HEK293 (cell line): ENCODE data around the gene COPB1.

ENCODE experiments used
- CTCF ChIA-PET: fragments of 350-600 bp; formaldehyde crosslinking; extraction: SDS; loops from one replicate; lab custom pipeline; 2021; ENCODE audit warnings: antibody characterized with exemption; lab: Yijun Ruan, JAX
- POLR2A ChIA-PET: fragments of 300-600 bp; formaldehyde crosslinking; extraction: SDS; loops from one replicate; lab custom pipeline; 2020; ENCODE audit warnings: antibody characterized with exemption, inconsistent platforms; lab: Yijun Ruan, JAX
- H3K27ac ChIP-seq: fragments of 200-500 bp; sonication (Bioruptor generic); 2 replicates; pipeline ENCODE4 v1.5.1; 2014; ENCODE audit warnings: low read depth, low read length, control low read depth, inconsistent platforms; ENCODE audit errors: extremely low read depth
- H3K36me3 ChIP-seq, 2 experiments: fragments of 200-500 bp in 1 of 2; sonication (Bioruptor generic) in 1 of 2; 1 replicate in 1 of 2; 2 replicates in 1 of 2; pipeline ENCODE4 v1.5.1; 2014 to 2017; ENCODE audit warnings: inconsistent platforms in 2 of 2, low read length in 2 of 2; ENCODE audit not compliant: control insufficient read depth in 2 of 2, insufficient read depth in 1 of 2
- H3K4me1 ChIP-seq: fragments of 200-500 bp; sonication (Bioruptor generic); 2 replicates; pipeline ENCODE4 v1.5.1; 2014; ENCODE audit warnings: mild to moderate bottlenecking, low read length, inconsistent platforms; ENCODE audit not compliant: control insufficient read depth, insufficient read depth
- H3K4me3 ChIP-seq: 2 replicates; pipeline ENCODE4 v1.5.1; 2011; ENCODE audit warnings: low read depth, mild to moderate bottlenecking, control low read depth, low read length, moderate library complexity
- H3K9me3 ChIP-seq: fragments of 200-500 bp; sonication (Bioruptor generic); 2 replicates; pipeline ENCODE4 v1.5.1; 2014; ENCODE audit warnings: low read depth, low read length, inconsistent platforms; ENCODE audit not compliant: control insufficient read depth, insufficient read depth
- FEZF1 ChIP-seq: fragments of 450-650 bp; formaldehyde crosslinking; IDR thresholded peaks from 2 replicates; pipeline ENCODE4 v1.5.1; 2016; ENCODE audit warnings: missing biosample characterization, missing genetic modification characterization
- GLI2 ChIP-seq: fragments of 450-650 bp; formaldehyde crosslinking; IDR thresholded peaks from 2 replicates; pipeline ENCODE4; 2017; ENCODE audit warnings: missing biosample characterization, missing genetic modification characterization, low read depth, borderline replicate concordance
- GLI4 ChIP-seq: fragments of 450-650 bp; formaldehyde crosslinking; IDR thresholded peaks from 2 replicates; pipeline ENCODE4 v1.5.1; 2016; ENCODE audit warnings: missing biosample characterization, missing genetic modification characterization
- IKZF3 ChIP-seq: fragments of 450-650 bp; IDR thresholded peaks from 2 replicates; pipeline ENCODE4 v1.5.0; 2018; ENCODE audit warnings: missing biosample characterization, mild to moderate bottlenecking, missing genetic modification characterization, moderate library complexity
- PRDM1 ChIP-seq: fragments of 450-650 bp; formaldehyde crosslinking; IDR thresholded peaks from 2 replicates; pipeline ENCODE4; 2016; ENCODE audit warnings: missing biosample characterization, missing genetic modification characterization
- REPIN1 ChIP-seq: fragments of 450-650 bp; formaldehyde crosslinking; IDR thresholded peaks from 2 replicates; pipeline ENCODE4 v1.5.1; 2017; ENCODE audit warnings: missing biosample characterization, missing genetic modification characterization, low read depth
- SP2 ChIP-seq: fragments of 450-650 bp; formaldehyde crosslinking; IDR thresholded peaks from 2 replicates; pipeline ENCODE4 v1.5.1; 2016; ENCODE audit warnings: missing biosample characterization, missing genetic modification characterization
- SP7 ChIP-seq: fragments of 450-650 bp; formaldehyde crosslinking; IDR thresholded peaks from 2 replicates; pipeline ENCODE4 v1.5.1; 2016; ENCODE audit warnings: missing biosample characterization, missing genetic modification characterization
- ZBTB1 ChIP-seq: fragments of 450-650 bp; formaldehyde crosslinking; IDR thresholded peaks from 2 replicates; pipeline ENCODE4 v1.5.1; 2016; ENCODE audit warnings: missing biosample characterization, missing genetic modification characterization
- ZBTB20 ChIP-seq: fragments of 450-650 bp; formaldehyde crosslinking; IDR thresholded peaks from 2 replicates; pipeline ENCODE4 v1.5.1; 2016; ENCODE audit warnings: missing biosample characterization, missing genetic modification characterization
- ZBTB8A ChIP-seq: fragments of 450-650 bp; formaldehyde crosslinking; IDR thresholded peaks from 2 replicates; pipeline ENCODE4 v1.5.1; 2016; ENCODE audit warnings: missing biosample characterization, missing genetic modification characterization
- ZNF112 ChIP-seq: fragments of 450-650 bp; formaldehyde crosslinking; IDR thresholded peaks from 2 replicates; pipeline ENCODE4 v1.5.0; 2017; ENCODE audit warnings: missing biosample characterization, missing genetic modification characterization
- ZNF140 ChIP-seq: fragments of 450-650 bp; formaldehyde crosslinking; IDR thresholded peaks from 2 replicates; pipeline ENCODE4 v1.5.1; 2016; ENCODE audit warnings: missing biosample characterization, missing genetic modification characterization
- ZNF146 ChIP-seq: fragments of 450-650 bp; formaldehyde crosslinking; IDR thresholded peaks from 2 replicates; pipeline ENCODE4 v1.5.1; 2016; ENCODE audit warnings: missing biosample characterization, missing genetic modification characterization
- ZNF221 ChIP-seq: fragments of 450-650 bp; formaldehyde crosslinking; IDR thresholded peaks from 2 replicates; pipeline ENCODE4 v1.5.1; 2017; ENCODE audit warnings: missing biosample characterization, missing genetic modification characterization, borderline replicate concordance
- ZNF223 ChIP-seq: fragments of 450-650 bp; formaldehyde crosslinking; IDR thresholded peaks from 2 replicates; pipeline ENCODE4 v1.5.1; 2016; ENCODE audit warnings: missing biosample characterization, missing genetic modification characterization
- ZNF248 ChIP-seq: fragments of 450-650 bp; formaldehyde crosslinking; IDR thresholded peaks from 2 replicates; pipeline ENCODE4 v1.5.1; 2017; ENCODE audit warnings: missing biosample characterization, missing genetic modification characterization
- ZNF335 ChIP-seq: fragments of 450-650 bp; formaldehyde crosslinking; conservative IDR thresholded peaks from 2 replicates; pipeline ENCODE4 v1.5.1; 2016; ENCODE audit warnings: missing biosample characterization, missing genetic modification characterization
- ZNF404 ChIP-seq: fragments of 450-650 bp; formaldehyde crosslinking; IDR thresholded peaks from 2 replicates; pipeline ENCODE4 v1.5.1; 2017; ENCODE audit warnings: missing biosample characterization, missing genetic modification characterization
- ZNF433 ChIP-seq: fragments of 450-650 bp; formaldehyde crosslinking; IDR thresholded peaks from 2 replicates; pipeline ENCODE4 v1.5.1; 2016; ENCODE audit warnings: missing biosample characterization, missing genetic modification characterization, low read depth
- ZNF514 ChIP-seq: fragments of 450-650 bp; formaldehyde crosslinking; IDR thresholded peaks from 2 replicates; pipeline ENCODE4 v1.5.1; 2016; ENCODE audit warnings: missing biosample characterization, missing genetic modification characterization
- ZNF530 ChIP-seq: fragments of 450-650 bp; formaldehyde crosslinking; IDR thresholded peaks from 2 replicates; pipeline ENCODE4 v1.5.1; 2016; ENCODE audit warnings: low read depth, missing biosample characterization, missing genetic modification characterization
- ZNF548 ChIP-seq: fragments of 450-650 bp; formaldehyde crosslinking; IDR thresholded peaks from 2 replicates; pipeline ENCODE4 v1.5.1; 2016; ENCODE audit warnings: missing biosample characterization, missing genetic modification characterization
- ZNF560 ChIP-seq: fragments of 450-650 bp; formaldehyde crosslinking; IDR thresholded peaks from 2 replicates; pipeline ENCODE4 v1.5.1; 2017; ENCODE audit warnings: missing biosample characterization, missing genetic modification characterization, borderline replicate concordance
- ZNF561 ChIP-seq: fragments of 450-650 bp; IDR thresholded peaks from 2 replicates; pipeline ENCODE4 v1.5.1; 2018; ENCODE audit warnings: missing biosample characterization, missing genetic modification characterization, borderline replicate concordance
- ZNF677 ChIP-seq: fragments of 450-650 bp; IDR thresholded peaks from 2 replicates; pipeline ENCODE4 v1.5.0; 2018; ENCODE audit warnings: missing biosample characterization, mild to moderate bottlenecking, missing genetic modification characterization, moderate library complexity
- ZNF768 ChIP-seq: fragments of 450-650 bp; formaldehyde crosslinking; IDR thresholded peaks from 2 replicates; pipeline ENCODE4 v1.5.1; 2018; ENCODE audit warnings: missing biosample characterization, mild to moderate bottlenecking, missing genetic modification characterization
- ZXDB ChIP-seq: fragments of 450-650 bp; formaldehyde crosslinking; IDR thresholded peaks from 2 replicates; pipeline ENCODE4 v1.5.1; 2016; ENCODE audit warnings: missing biosample characterization, missing genetic modification characterization
- TF ChIP-seq, protein P1 (sequence below): fragments of 450-650 bp; formaldehyde crosslinking; optimal IDR thresholded peaks from 2 replicates; pipeline ENCODE3; 2016; ENCODE audit warnings: missing biosample characterization, mild to moderate bottlenecking, missing genetic modification characterization
- TF ChIP-seq, protein P2 (sequence below): fragments of 450-650 bp; formaldehyde crosslinking; IDR thresholded peaks from 2 replicates; pipeline ENCODE4 v1.5.1; 2016; ENCODE audit warnings: missing biosample characterization, missing genetic modification characterization

COPB1 gene

DNA sequence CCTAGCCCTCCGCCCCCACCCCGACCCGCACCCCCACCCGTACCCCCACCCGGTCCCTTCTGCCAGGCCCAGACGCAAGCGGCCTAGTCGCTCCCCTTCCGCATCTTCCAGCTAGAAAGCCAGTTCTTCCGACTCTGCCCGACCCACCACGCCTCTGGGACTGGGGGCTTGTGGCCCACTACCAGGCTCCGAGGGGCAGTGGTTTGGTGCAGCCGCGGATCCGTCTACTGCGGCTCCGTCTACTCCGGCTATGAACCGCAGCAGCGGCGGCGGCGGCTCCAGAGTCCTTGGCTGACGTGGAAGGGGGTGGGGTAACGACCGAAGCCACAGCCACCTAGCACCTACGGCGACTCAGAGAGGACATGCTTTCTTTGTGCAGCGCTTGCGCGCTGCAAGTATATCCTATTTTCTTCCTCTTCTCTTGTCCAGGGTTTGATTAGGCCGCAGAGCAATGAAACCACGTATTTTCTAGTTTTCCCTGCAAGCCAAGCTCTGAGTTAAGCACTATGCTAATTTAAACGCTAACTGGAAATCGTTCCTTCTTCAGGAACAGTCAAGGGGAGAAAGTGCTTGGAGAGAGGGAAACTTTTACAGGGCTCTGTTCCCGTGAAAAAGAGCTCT, at the start of gene COPB1 (continued):
- TF ChIP-seq SP2 (tag by site-specific recombination) = 0 out of 2 replicates have a peak, but pooled peaks have one; percentile 16
- TF ChIP-seq PRDM1 (tag by site-specific recombination) = peak; percentile 95
- TF ChIP-seq, protein P1, sequence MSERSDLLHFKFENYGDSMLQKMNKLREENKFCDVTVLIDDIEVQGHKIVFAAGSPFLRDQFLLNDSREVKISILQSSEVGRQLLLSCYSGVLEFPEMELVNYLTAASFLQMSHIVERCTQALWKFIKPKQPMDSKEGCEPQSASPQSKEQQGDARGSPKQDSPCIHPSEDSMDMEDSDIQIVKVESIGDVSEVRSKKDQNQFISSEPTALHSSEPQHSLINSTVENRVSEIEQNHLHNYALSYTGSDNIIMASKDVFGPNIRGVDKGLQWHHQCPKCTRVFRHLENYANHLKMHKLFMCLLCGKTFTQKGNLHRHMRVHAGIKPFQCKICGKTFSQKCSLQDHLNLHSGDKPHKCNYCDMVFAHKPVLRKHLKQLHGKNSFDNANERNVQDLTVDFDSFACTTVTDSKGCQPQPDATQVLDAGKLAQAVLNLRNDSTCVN (tag by site-specific recombination) = peak; percentile 15
- no peak for TF ChIP-seq ZNF404
- no peak for TF ChIP-seq ZNF223 (tag by site-specific recombination)
- peak; percentile 43; the same call in 1 of the 2 replicates for TF ChIP-seq ZNF335 (tag by site-specific recombination)
- TF ChIP-seq ZNF140 (tag by site-specific recombination) = no peak
- TF ChIP-seq REPIN1 (tag by site-specific recombination) = no peak
- no peak for TF ChIP-seq IKZF3
- peak; percentile 29; the same call in 1 of the 2 replicates for TF ChIP-seq SP7 (tag by site-specific recombination)
- TF ChIP-seq ZNF561 (tag by site-specific recombination) = 0 out of 2 replicates have a peak, but pooled peaks have one; percentile 25
- TF ChIP-seq ZNF560 (tag by site-specific recombination) = peak; percentile 78
- TF ChIP-seq ZXDB (tag by site-specific recombination) = peak; percentile 26; the same call in 1 of the 2 replicates
- TF ChIP-seq, all 188 proteins: peak for 21

DNA sequence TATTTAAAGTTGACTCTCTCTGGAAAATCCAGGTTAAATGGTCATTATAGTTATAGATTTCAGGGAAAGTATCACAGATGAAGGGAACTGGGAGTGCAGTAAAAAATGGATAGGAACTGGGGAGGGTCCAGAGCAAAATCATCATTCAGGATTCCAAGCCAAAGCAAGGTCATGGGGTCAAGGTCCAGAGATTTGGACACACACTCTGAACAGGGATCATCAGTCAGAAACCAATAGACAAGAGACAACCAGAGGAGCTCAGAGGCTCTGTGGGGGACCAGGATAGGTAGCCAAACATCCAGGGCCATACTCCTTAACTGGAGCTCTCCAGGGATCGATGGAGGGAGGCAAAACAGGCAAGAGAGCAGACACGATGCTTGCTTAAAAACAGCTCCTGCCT, 47.8 kb upstream of the COPB1 start:
- CTCF ChIA-PET = no interaction called here
- H3K4me3 ChIP-seq = no peak overlapping the region
- H3K27ac ChIP-seq = no peak overlapping the region
- no peaks in the 10 kb centered on the region for H3K9me3 ChIP-seq
- H3K4me1 ChIP-seq = no peaks in the 10 kb centered on the region
- TF ChIP-seq ZNF112 (tag by site-specific recombination) (no peak), ZNF677 (no peak), ZNF530 (no peak), ZNF248 (tag by site-specific recombination) (no peak), ZBTB1 (tag by site-specific recombination) (no peak), ZBTB8A (tag by site-specific recombination) (no peak), GLI2 (tag by site-specific recombination) (no peak), ZNF548 (no peak), ZNF433 (tag by site-specific recombination) (no peak)
- H3K36me3 ChIP-seq = no peaks in the 10 kb centered on the region
- POLR2A ChIA-PET = no interaction called here

DNA sequence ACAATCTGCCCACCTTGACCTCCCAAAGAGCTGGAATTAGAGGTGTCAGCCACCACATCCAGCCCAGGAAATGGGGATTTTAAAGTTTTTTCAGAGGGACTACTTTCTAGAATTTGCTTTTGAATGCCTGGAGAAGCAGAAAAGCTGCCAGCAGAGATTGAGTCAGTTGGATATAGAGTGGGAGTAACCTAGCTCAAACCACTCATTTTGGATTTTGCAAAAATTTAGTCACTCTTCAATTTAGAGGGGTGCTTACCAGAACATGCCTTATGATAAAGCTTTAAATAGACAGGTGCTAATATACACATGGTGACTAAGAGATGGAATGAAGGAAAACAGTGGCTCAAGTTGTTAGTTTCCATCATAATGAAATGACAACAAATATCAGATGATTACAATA, 47.1 kb upstream of the COPB1 start:
- ChIA-PET POLR2A (no interaction called here), CTCF (interaction anchor here (0.7 to 1.8 kb wide), 4 partner anchors 10 to 361 kb away, joined by 3 to 5 read pairs (median 4); no protein-coding TSS in a partner anchor)
- Histone ChIP-seq H3K36me3 (no peaks in the 10 kb centered on the region), H3K4me1 (no peaks in the 10 kb centered on the region), H3K9me3 (no peaks in the 10 kb centered on the region), H3K27ac (no peak overlapping the region), H3K4me3 (no peak overlapping the region)
- TF ChIP-seq ZNF768 (tag by site-specific recombination) = no peak
- TF ChIP-seq ZBTB20 = no peak
- no peak for TF ChIP-seq ZNF514 (tag by site-specific recombination)
- no peak for TF ChIP-seq GLI4
- TF ChIP-seq ZNF146 = no peak
- no peak for TF ChIP-seq ZNF221 (tag by site-specific recombination)
- TF ChIP-seq, protein P2, sequence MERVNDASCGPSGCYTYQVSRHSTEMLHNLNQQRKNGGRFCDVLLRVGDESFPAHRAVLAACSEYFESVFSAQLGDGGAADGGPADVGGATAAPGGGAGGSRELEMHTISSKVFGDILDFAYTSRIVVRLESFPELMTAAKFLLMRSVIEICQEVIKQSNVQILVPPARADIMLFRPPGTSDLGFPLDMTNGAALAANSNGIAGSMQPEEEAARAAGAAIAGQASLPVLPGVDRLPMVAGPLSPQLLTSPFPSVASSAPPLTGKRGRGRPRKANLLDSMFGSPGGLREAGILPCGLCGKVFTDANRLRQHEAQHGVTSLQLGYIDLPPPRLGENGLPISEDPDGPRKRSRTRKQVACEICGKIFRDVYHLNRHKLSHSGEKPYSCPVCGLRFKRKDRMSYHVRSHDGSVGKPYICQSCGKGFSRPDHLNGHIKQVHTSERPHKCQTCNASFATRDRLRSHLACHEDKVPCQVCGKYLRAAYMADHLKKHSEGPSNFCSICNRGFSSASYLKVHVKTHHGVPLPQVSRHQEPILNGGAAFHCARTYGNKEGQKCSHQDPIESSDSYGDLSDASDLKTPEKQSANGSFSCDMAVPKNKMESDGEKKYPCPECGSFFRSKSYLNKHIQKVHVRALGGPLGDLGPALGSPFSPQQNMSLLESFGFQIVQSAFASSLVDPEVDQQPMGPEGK (tag by site-specific recombination) = no peak
- no peak for TF ChIP-seq FEZF1
